DOHH2 (cell line): ENCODE measurements around the gene SLCO6A1.

Experiments used
- H3F3A ChIP-seq: fragments of 200-600 bp; sonication (generic), shearing (Covaris generic); 2 replicates; pipeline ENCODE4 v1.6.0; 2016; ENCODE audit warnings: antibody characterized with exemption, mild to moderate bottlenecking; ENCODE audit not compliant: control insufficient read depth, insufficient read depth
- H3K27ac ChIP-seq: fragments of 200-600 bp; sonication (generic); 2 replicates; pipeline ENCODE4 v1.5.1; 2014; ENCODE audit warnings: low read depth, mild to moderate bottlenecking, low read length, moderate library complexity
- H3K27me3 ChIP-seq: fragments of 200-600 bp; sonication (generic); 2 replicates; pipeline ENCODE4 v1.6.1; 2014; ENCODE audit warnings: mild to moderate bottlenecking, low read length, mixed read lengths; ENCODE audit not compliant: control insufficient read depth
- H3K36me3 ChIP-seq: fragments of 200-600 bp; sonication (generic); 2 replicates; pipeline ENCODE4 v1.6.1; 2014; ENCODE audit warnings: mild to moderate bottlenecking, low read length, moderate library complexity, mixed read lengths; ENCODE audit not compliant: control insufficient read depth
- H3K4me1 ChIP-seq: fragments of 200-600 bp; sonication (generic); 2 replicates; pipeline ENCODE4 v1.6.1; 2014; ENCODE audit warnings: mild to moderate bottlenecking, low read length, mixed read lengths; ENCODE audit not compliant: control insufficient read depth
- H3K4me2 ChIP-seq: fragments of 200-600 bp; sonication (generic); 2 replicates; pipeline ENCODE4 v1.6.0; 2014; ENCODE audit warnings: mild to moderate bottlenecking, low read length, moderate library complexity
- H3K4me3 ChIP-seq: fragments of 200-600 bp; sonication (generic); 2 replicates; pipeline ENCODE4 v1.5.1; 2014; ENCODE audit warnings: mild to moderate bottlenecking, low read length, mixed read lengths
- H3K79me2 ChIP-seq: fragments of 200-600 bp; sonication (generic); 2 replicates; pipeline ENCODE4 v1.6.1; 2014; ENCODE audit warnings: mild to moderate bottlenecking, low read length, mixed read lengths; ENCODE audit not compliant: control insufficient read depth
- H3K9me2 ChIP-seq: fragments of 200-600 bp; sonication (generic); replicated peaks from 2 replicates; pipeline ENCODE4 v1.6.1; 2014; ENCODE audit warnings: mild to moderate bottlenecking, low read length, mixed read lengths; ENCODE audit not compliant: control insufficient read depth
- H3K9me3 ChIP-seq: fragments of 200-600 bp; sonication (generic); 2 replicates; pipeline ENCODE4 v1.6.1; 2014; ENCODE audit warnings: antibody characterized with exemption, low read length, mixed read lengths; ENCODE audit not compliant: control insufficient read depth, insufficient read depth
- H4K20me1 ChIP-seq: fragments of 200-600 bp; sonication (generic); 2 replicates; pipeline ENCODE4 v1.6.0; 2014; ENCODE audit warnings: low read depth, mild to moderate bottlenecking, antibody characterized with exemption, low read length, moderate library complexity; ENCODE audit not compliant: control insufficient read depth, insufficient read depth
- EZH2phosphoT487 ChIP-seq: fragments of 200-600 bp; sonication (generic); IDR thresholded peaks from 2 replicates; pipeline ENCODE4 v1.6.1; 2017; ENCODE audit warnings: borderline replicate concordance, mild to moderate bottlenecking, antibody characterized with exemption, low read length, moderate library complexity, mixed read lengths
- TF ChIP-seq, protein P1 (sequence below): fragments of 200-600 bp; sonication (generic); IDR thresholded peaks from one replicate; pipeline ENCODE4 v1.5.1; 2014; ENCODE audit warnings: antibody characterized with exemption, mild to moderate bottlenecking, low read depth, low read length; ENCODE audit not compliant: poor library complexity, severe bottlenecking

Gene SLCO6A1

DNA sequence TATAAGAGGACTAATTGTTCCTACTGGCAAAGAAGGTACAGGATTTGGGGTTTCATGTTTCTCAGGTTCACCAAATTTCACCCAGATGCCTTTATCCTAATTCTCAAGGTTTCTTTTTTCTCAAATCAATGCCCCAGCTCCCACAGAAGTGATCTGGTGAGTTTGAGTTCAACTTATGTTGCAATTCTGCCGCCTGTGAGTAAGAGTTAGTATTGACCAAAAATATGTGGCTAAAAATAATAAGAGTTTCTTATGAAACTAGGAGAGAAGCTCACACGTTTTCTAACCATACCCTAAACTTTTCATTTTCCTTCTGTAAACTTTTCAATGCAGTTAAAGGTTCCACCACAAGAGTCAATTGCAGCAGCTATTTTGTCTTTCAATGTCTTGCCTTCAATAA, 15.1 kb downstream of the SLCO6A1 start:
- no peaks in the 10 kb centered on the region for H3K79me2 ChIP-seq
- no peaks in the 10 kb centered on the region for H3K36me3 ChIP-seq
- H3K4me2 ChIP-seq: no peak overlapping the region
- no peaks in the 10 kb centered on the region for H3F3A ChIP-seq
- no peaks in the 10 kb centered on the region for H3K27me3 ChIP-seq
- no peaks in the 10 kb centered on the region for H3K4me1 ChIP-seq
- no peak for TF ChIP-seq EZH2phosphoT487
- TF ChIP-seq, protein P1, sequence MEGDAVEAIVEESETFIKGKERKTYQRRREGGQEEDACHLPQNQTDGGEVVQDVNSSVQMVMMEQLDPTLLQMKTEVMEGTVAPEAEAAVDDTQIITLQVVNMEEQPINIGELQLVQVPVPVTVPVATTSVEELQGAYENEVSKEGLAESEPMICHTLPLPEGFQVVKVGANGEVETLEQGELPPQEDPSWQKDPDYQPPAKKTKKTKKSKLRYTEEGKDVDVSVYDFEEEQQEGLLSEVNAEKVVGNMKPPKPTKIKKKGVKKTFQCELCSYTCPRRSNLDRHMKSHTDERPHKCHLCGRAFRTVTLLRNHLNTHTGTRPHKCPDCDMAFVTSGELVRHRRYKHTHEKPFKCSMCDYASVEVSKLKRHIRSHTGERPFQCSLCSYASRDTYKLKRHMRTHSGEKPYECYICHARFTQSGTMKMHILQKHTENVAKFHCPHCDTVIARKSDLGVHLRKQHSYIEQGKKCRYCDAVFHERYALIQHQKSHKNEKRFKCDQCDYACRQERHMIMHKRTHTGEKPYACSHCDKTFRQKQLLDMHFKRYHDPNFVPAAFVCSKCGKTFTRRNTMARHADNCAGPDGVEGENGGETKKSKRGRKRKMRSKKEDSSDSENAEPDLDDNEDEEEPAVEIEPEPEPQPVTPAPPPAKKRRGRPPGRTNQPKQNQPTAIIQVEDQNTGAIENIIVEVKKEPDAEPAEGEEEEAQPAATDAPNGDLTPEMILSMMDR: no peak
- H3K9me3 ChIP-seq: no peaks in the 10 kb centered on the region
- H4K20me1 ChIP-seq: no peaks in the 10 kb centered on the region
- no peak overlapping the region for H3K27ac ChIP-seq
- H3K4me3 ChIP-seq: no peak overlapping the region
- H3K9me2 ChIP-seq: no peaks in the 10 kb centered on the region

DNA sequence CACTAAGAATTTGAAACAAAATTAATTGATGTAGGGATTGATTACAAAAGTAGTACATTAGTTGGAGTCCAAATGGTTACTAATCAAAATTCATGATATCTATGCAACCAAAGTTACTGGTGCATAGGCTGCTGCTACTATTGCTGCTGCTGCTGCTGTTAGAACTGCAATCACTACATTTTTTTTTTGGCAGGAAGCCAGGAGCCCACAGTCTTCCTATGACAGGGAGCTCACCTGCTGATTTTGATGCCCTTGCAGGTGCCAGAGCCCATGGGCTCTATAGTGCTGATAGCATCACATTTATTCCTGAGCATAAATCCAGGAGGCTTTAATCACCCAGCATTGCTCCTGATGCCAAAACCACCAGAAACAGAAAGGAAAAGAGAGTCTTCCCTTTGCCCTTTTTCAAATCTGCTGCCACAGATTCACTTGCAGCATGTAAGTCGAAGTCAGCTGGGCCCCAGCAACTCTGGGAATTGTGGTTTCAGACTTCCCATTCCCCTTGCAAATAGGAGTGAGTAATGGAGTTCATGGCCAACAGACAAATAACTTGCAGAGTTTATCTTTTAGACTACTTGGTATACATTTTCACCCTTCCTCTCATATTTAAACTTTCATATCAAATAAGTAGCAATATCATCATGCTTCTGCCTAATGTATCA, 17.6 kb downstream of the SLCO6A1 start:
- Histone ChIP-seq H3K27ac (no peak overlapping the region), H3K4me2 (no peak overlapping the region), H3K36me3 (no peaks in the 10 kb centered on the region), H3K9me3 (no peaks in the 10 kb centered on the region), H3K4me1 (no peaks in the 10 kb centered on the region), H3K79me2 (no peaks in the 10 kb centered on the region), H3F3A (no peaks in the 10 kb centered on the region), H3K27me3 (no peaks in the 10 kb centered on the region), H3K4me3 (no peak overlapping the region), H4K20me1 (no peaks in the 10 kb centered on the region), H3K9me2 (no peaks in the 10 kb centered on the region)
- TF ChIP-seq, protein P1: no peak
- TF ChIP-seq EZH2phosphoT487: no peak

DNA sequence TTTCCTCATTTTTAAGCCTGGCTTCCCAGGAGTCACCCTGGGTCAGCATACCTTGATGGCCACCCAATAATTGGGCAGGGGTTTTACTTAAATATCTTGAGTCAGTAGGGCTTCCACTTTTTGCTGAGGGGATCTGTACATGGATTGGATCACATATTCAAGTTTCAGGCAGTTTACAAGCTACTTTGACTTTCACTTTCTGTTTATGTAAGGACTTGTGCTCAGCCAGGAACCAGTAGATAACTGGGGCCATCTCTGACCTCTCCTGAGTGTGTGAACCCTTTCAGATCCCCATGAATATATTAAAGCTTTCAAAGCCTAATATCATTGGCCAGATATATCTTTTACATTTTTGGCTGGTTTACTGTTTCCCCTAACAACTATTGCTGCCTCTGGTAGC, 45.1 kb downstream of the SLCO6A1 start:
- Histone ChIP-seq H4K20me1 (no peaks in the 10 kb centered on the region), H3K9me3 (no peaks in the 10 kb centered on the region), H3F3A (no peaks in the 10 kb centered on the region), H3K4me2 (no peak overlapping the region), H3K27me3 (no peaks in the 10 kb centered on the region), H3K79me2 (no peaks in the 10 kb centered on the region), H3K27ac (no peak overlapping the region), H3K9me2 (no peaks in the 10 kb centered on the region), H3K4me1 (no peaks in the 10 kb centered on the region), H3K4me3 (no peak overlapping the region), H3K36me3 (no peaks in the 10 kb centered on the region)
- TF ChIP-seq, protein P1: no peak
- TF ChIP-seq EZH2phosphoT487: no peak

DNA sequence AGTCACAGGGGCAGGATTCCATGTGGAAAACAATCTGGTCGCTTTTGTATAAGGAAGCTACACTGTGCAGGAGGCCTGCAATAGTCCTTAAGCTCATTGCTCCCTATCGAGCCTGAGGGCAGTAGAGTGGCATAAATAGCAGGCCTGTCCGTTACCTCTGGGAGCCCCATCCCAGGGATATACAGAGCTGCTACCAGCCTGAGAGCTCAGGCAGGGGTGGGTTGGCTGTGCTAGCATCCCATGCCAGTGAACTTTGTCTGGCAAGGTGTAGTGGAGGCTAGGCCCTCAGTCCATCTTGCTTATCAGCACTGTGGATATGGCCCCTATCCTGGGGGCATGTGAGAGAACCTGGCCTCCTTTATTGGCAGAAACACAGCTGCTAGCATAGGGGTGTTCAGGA, 47.7 kb downstream of the SLCO6A1 start:
- H3K9me3 ChIP-seq: no peaks in the 10 kb centered on the region
- H3K27ac ChIP-seq: no peak overlapping the region
- H3K36me3 ChIP-seq: no peaks in the 10 kb centered on the region
- no peaks in the 10 kb centered on the region for H4K20me1 ChIP-seq
- no peaks in the 10 kb centered on the region for H3K9me2 ChIP-seq
- H3K79me2 ChIP-seq: no peaks in the 10 kb centered on the region
- H3K4me1 ChIP-seq: no peaks in the 10 kb centered on the region
- H3K4me2 ChIP-seq: no peak overlapping the region
- no peaks in the 10 kb centered on the region for H3F3A ChIP-seq
- H3K27me3 ChIP-seq: no peaks in the 10 kb centered on the region
- TF ChIP-seq, protein P1: no peak
- no peak for TF ChIP-seq EZH2phosphoT487
- H3K4me3 ChIP-seq: no peak overlapping the region
